HepG2 (cell line): Measurements from ENCODE around the gene NEURL4. TPM values are rescaled to one million over a fixed set of nuclear protein-coding genes. Genes with fewer than 3 reads are reported as not detected.

ENCODE experiments used
- ATF2 ChIP-seq: sonication (generic); formaldehyde crosslinking; IDR thresholded peaks from 2 replicates; pipeline ENCODE4 v1.4.0; 2020; ENCODE audit warnings: missing genetic modification reagents
- ATF4 ChIP-seq, 2 experiments: fragments of 450-650 bp in 1 of 2; sonication (generic) in 1 of 2; formaldehyde crosslinking; IDR thresholded peaks; 2 replicates each; pipeline versions ENCODE4 v1.5.0 to v1.8.0; 2020 to 2022; ENCODE audit warnings: mild to moderate bottlenecking in 1 of 2, missing genetic modification reagents in 1 of 2
- BHLHE40 ChIP-seq: IDR thresholded peaks from 2 replicates; pipeline ENCODE4 v1.6.1; 2011; ENCODE audit warnings: low read length, improper control_type of control experiment
- E2F1 ChIP-seq: sonication (generic); formaldehyde crosslinking; IDR thresholded peaks from 2 replicates; pipeline ENCODE4 v1.5.0; 2020; ENCODE audit warnings: missing genetic modification reagents
- HIVEP1 ChIP-seq: sonication (generic); formaldehyde crosslinking; IDR thresholded peaks from 2 replicates; pipeline ENCODE4 v1.4.0; 2020; ENCODE audit warnings: mild to moderate bottlenecking, missing genetic modification reagents
- HMGXB3 ChIP-seq: sonication (generic); formaldehyde crosslinking; IDR thresholded peaks from 2 replicates; pipeline ENCODE4 v1.4.0; 2020; ENCODE audit warnings: missing genetic modification reagents, borderline replicate concordance
- KLF15 ChIP-seq: sonication (generic); formaldehyde crosslinking; IDR thresholded peaks from 2 replicates; pipeline ENCODE4 v1.8.1; 2023; ENCODE audit warnings: borderline replicate concordance, mild to moderate bottlenecking, inconsistent platforms, missing genetic modification reagents, mixed read lengths
- MZF1 ChIP-seq: sonication (generic); formaldehyde crosslinking; IDR thresholded peaks from 2 replicates; pipeline ENCODE4 v1.8.1; 2023; ENCODE audit warnings: mild to moderate bottlenecking, missing genetic modification reagents, borderline replicate concordance
- NCOR1 ChIP-seq: fragments of 200-600 bp; sonication (generic); IDR thresholded peaks from 2 replicates; pipeline ENCODE4 v1.7.0; 2017; ENCODE audit warnings: antibody characterized with exemption, low read length, borderline replicate concordance
- RXRA ChIP-seq: sonication (generic); formaldehyde crosslinking; IDR thresholded peaks from 2 replicates; pipeline ENCODE4 v1.5.1; 2020; ENCODE audit warnings: missing genetic modification reagents
- SRF ChIP-seq: IDR thresholded peaks from 2 replicates; pipeline ENCODE4 v1.6.1; 2011; ENCODE audit warnings: mild to moderate bottlenecking, low read depth, low read length, moderate library complexity
- ZBTB21 ChIP-seq: sonication (generic); formaldehyde crosslinking; IDR thresholded peaks from 2 replicates; pipeline ENCODE4 v1.4.0; 2020; ENCODE audit warnings: missing genetic modification reagents
- ZMAT3 ChIP-seq: sonication (generic); formaldehyde crosslinking; conservative IDR thresholded peaks from 2 replicates; pipeline ENCODE4 v1.7.0; 2021; ENCODE audit warnings: missing genetic modification reagents
- ZNF33A ChIP-seq: sonication (generic); formaldehyde crosslinking; IDR thresholded peaks from 2 replicates; pipeline ENCODE4 v1.5.1; 2020; ENCODE audit warnings: missing genetic modification reagents, mild to moderate bottlenecking, moderate library complexity, borderline replicate concordance
- ZNF33B ChIP-seq: sonication (generic); formaldehyde crosslinking; IDR thresholded peaks from 2 replicates; pipeline ENCODE4 v1.5.1; 2020; ENCODE audit warnings: mild to moderate bottlenecking, missing genetic modification reagents
- ZNF556 ChIP-seq: sonication (generic); formaldehyde crosslinking; IDR thresholded peaks from 2 replicates; pipeline ENCODE4 v1.4.0; 2020; ENCODE audit warnings: mild to moderate bottlenecking, missing genetic modification reagents, borderline replicate concordance
- ZNF576 ChIP-seq: sonication (generic); formaldehyde crosslinking; IDR thresholded peaks from 2 replicates; pipeline ENCODE4 v1.4.0; 2020; ENCODE audit warnings: mild to moderate bottlenecking, missing genetic modification reagents
- ZNF580 ChIP-seq: IDR thresholded peaks from 2 replicates; pipeline ENCODE4 v1.6.1; 2016; ENCODE audit warnings: low read depth, borderline replicate concordance
- ZNF674 ChIP-seq: sonication (generic); formaldehyde crosslinking; IDR thresholded peaks from 2 replicates; pipeline ENCODE4 v1.5.0; 2020; ENCODE audit warnings: low read depth, mild to moderate bottlenecking, missing genetic modification reagents
- ZNF75D ChIP-seq: sonication (generic); formaldehyde crosslinking; IDR thresholded peaks from 2 replicates; pipeline ENCODE4 v1.8.1; 2023; ENCODE audit warnings: missing genetic modification reagents, mild to moderate bottlenecking, borderline replicate concordance
- ZSCAN9 ChIP-seq: IDR thresholded peaks from 2 replicates; pipeline ENCODE4 v1.6.1; 2016; ENCODE audit warnings: borderline replicate concordance
- polyA plus RNA-seq, 8 experiments: library from polyadenylated mRNA; depleted of rRNA in 3 of 8; stranded (reverse) in 7 of 8; unstranded in 1 of 8; fragments of >200 nt; fragmentation: Illumina TruSeq in 4 of 8; extraction: Trizol in 4 of 8; gene quantifications; 2 replicates each; pipeline versions ENCODE4 v1.2.1 to v1.2.3, GENCODE V29; 2011 to 2016; ENCODE audit warnings: low read depth in 4 of 8, missing spikeins in 1 of 8, mixed read lengths in 1 of 8; ENCODE audit not compliant: insufficient read depth in 1 of 8
- total RNA-seq, 5 experiments: library from RNA; depleted of rRNA; stranded (reverse); fragments of >200 nt; fragmentation: Illumina TruSeq; extraction: Trizol; gene quantifications; 2 replicates each; pipeline ENCODE4 v1.2.3, GENCODE V29; 2016; ENCODE audit warnings: low read depth in 1 of 5

Gene NEURL4
- total and polyA plus RNA-seq, 2 of the 13 experiments (the other 11 are each of a cell fraction or from before 2014, with no cell fraction given), result 14.8 to 15.7 TPM

GRCh38 chr17:7306911-7307685, 22.0 kb downstream of the NEURL4 start, which contains the start of gene EIF5A (continued):
- TF ChIP-seq ZNF33B (CRISPR knock-in tag) (no peak), ZMAT3 (peak; percentile 75), MZF1 (CRISPR knock-in tag) (no peak), ZNF75D (CRISPR knock-in tag) (no peak), SRF (no peak), ATF2 (CRISPR knock-in tag) (no peak), HIVEP1 (CRISPR knock-in tag) (0 out of 2 replicates have a peak, but pooled peaks have one; percentile 34), ZBTB21 (CRISPR knock-in tag) (no peak), RXRA (no peak), ZNF674 (CRISPR knock-in tag) (no peak), ZSCAN9 (CRISPR knock-in tag) (no peak), NCOR1 (no peak), ZNF33A (CRISPR knock-in tag) (no peak), ZNF556 (CRISPR knock-in tag) (peak; percentile 67; the same call in 1 of the 2 replicates), E2F1 (CRISPR knock-in tag) (no peak; the same call in 1 of the 2 replicates), KLF15 (CRISPR knock-in tag) (no peak), BHLHE40 (no peak), HMGXB3 (CRISPR knock-in tag) (no peak), ZNF580 (CRISPR knock-in tag) (0 out of 2 replicates have a peak, but pooled peaks have one; percentile 30), ATF4 (CRISPR knock-in tag; IDR thresholded peaks at IDR 0.05) (no peak), ZNF576 (CRISPR knock-in tag) (no peak)
